DOHH2 (cell line): ENCODE data around the gene PTPRT.

Source experiments
- CTCF ChIP-seq: fragments of 200-600 bp; sonication (generic); IDR thresholded peaks from one replicate; pipeline ENCODE4 v1.5.1; 2014; ENCODE audit warnings: antibody characterized with exemption, mild to moderate bottlenecking, low read depth, low read length; ENCODE audit not compliant: poor library complexity, severe bottlenecking
- EZH2phosphoT487 ChIP-seq: fragments of 200-600 bp; sonication (generic); IDR thresholded peaks from 2 replicates; pipeline ENCODE4 v1.6.1; 2017; ENCODE audit warnings: borderline replicate concordance, mild to moderate bottlenecking, antibody characterized with exemption, low read length, moderate library complexity, mixed read lengths

- TF ChIP-seq EZH2phosphoT487 (no peak), CTCF (no peak)
These were observed 454.9 kb downstream of the PTPRT start for GRCh38 chr20:42734660-42735368.
